ENCODE measurements around the gene ERG28. TPM values are rescaled to one million over a fixed set of nuclear protein-coding genes. Genes with fewer than 3 reads are reported as not detected.

Gene ERG28
- total RNA-seq, 1 donor: 7.2 TPM

DNA sequence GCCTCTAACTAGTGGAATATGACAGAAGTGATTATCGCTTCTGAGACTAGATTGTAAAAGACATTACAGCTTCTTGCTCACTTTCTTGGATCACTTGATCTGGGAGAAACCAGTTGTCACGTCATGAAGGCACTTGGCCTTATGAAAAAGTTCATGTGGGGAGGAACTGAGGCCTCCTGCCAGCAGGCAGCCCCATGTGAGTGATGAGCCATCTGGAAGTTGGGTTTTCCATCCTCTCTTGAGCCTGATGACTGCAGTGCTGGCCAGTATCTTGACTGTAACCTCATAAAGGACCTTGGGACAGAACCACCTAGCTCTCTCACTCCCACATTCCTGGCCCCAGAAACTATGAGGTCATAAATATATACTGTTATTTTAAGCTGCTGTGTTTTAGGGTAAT lies 28.3 kb upstream of the ERG28 start:
- no peaks in the 10 kb centered on the region for H4K20me1 ChIP-seq (ENCODE audit: insufficient read depth, low read length)
- H2AFZ ChIP-seq (ENCODE audit: low read length): no peak overlapping the region
- no peaks in the 10 kb centered on the region for H3K4me1 ChIP-seq (ENCODE audit: insufficient read depth, low read length)
- DNase-seq (ENCODE audit: insufficient read length, low spot score, missing footprints): no peak
- no peaks in the 10 kb centered on the region for H3K9me3 ChIP-seq (ENCODE audit: low read depth, low read length)
- H3K27ac ChIP-seq (ENCODE audit: low read depth, low read length): peak overlapping the region; percentile 15
- H3K27me3 ChIP-seq (ENCODE audit: insufficient read depth, low read length): no peaks in the 10 kb centered on the region
- H3K4me2 ChIP-seq (ENCODE audit: insufficient read depth, low read length): no peak overlapping the region
- no peak overlapping the region for H3K4me3 ChIP-seq (ENCODE audit: insufficient read depth, low read length)
- no peak for TF ChIP-seq CTCF (IDR thresholded peaks at IDR 0.05; ENCODE audit: extremely low read depth, low read depth, low read length)
- H3K36me3 ChIP-seq (ENCODE audit: insufficient read depth, low read length): peaks cover 20% of the 10 kb centered on the region
- no peaks in the 10 kb centered on the region for H3K79me2 ChIP-seq (ENCODE audit: insufficient read depth, low read length)

- Histone ChIP-seq H3K4me1 (ENCODE audit: insufficient read depth, low read length) (no peaks in the 10 kb centered on the region), H3K79me2 (ENCODE audit: insufficient read depth, low read length) (no peaks in the 10 kb centered on the region), H2AFZ (ENCODE audit: low read length) (no peak overlapping the region), H3K27me3 (ENCODE audit: insufficient read depth, low read length) (no peaks in the 10 kb centered on the region), H3K4me2 (ENCODE audit: insufficient read depth, low read length) (no peak overlapping the region), H3K9me3 (ENCODE audit: low read depth, low read length) (no peaks in the 10 kb centered on the region), H3K4me3 (ENCODE audit: insufficient read depth, low read length) (no peak overlapping the region), H4K20me1 (ENCODE audit: insufficient read depth, low read length) (no peaks in the 10 kb centered on the region), H3K36me3 (ENCODE audit: insufficient read depth, low read length) (peaks cover 22% of the 10 kb centered on the region), H3K27ac (ENCODE audit: low read depth, low read length) (no peak overlapping the region)
- DNase-seq (ENCODE audit: insufficient read length, low spot score, missing footprints): no peak
- no peak for TF ChIP-seq CTCF (IDR thresholded peaks at IDR 0.05; ENCODE audit: extremely low read depth, low read depth, low read length)
Measured at GRCh38 chr14:75685910-75686309, 25.2 kb upstream of the ERG28 start.

- no peak for DNase-seq (ENCODE audit: insufficient read length, low spot score, missing footprints)
- no peak overlapping the region for H3K4me2 ChIP-seq (ENCODE audit: insufficient read depth, low read length)
- no peak overlapping the region for H3K4me3 ChIP-seq (ENCODE audit: insufficient read depth, low read length)
- H3K36me3 ChIP-seq (ENCODE audit: insufficient read depth, low read length): no peaks in the 10 kb centered on the region
- H3K27me3 ChIP-seq (ENCODE audit: insufficient read depth, low read length): no peaks in the 10 kb centered on the region
- H3K9me3 ChIP-seq (ENCODE audit: low read depth, low read length): no peaks in the 10 kb centered on the region
- no peak overlapping the region for H2AFZ ChIP-seq (ENCODE audit: low read length)
- no peak overlapping the region for H3K27ac ChIP-seq (ENCODE audit: low read depth, low read length)
- peak; percentile 27 for TF ChIP-seq CTCF (IDR thresholded peaks at IDR 0.05; ENCODE audit: extremely low read depth, low read depth, low read length)
- H3K4me1 ChIP-seq (ENCODE audit: insufficient read depth, low read length): no peaks in the 10 kb centered on the region
- H3K79me2 ChIP-seq (ENCODE audit: insufficient read depth, low read length): peaks cover 5% of the 10 kb centered on the region
- H4K20me1 ChIP-seq (ENCODE audit: insufficient read depth, low read length): no peaks in the 10 kb centered on the region
Measured at GRCh38 chr14:75675265-75675960, 14.7 kb upstream of the ERG28 start.

GRCh38 chr14:75673345-75674035 lies 12.8 kb upstream of the ERG28 start:
- H3K36me3 ChIP-seq (ENCODE audit: insufficient read depth, low read length): peaks cover 12% of the 10 kb centered on the region
- peaks cover 5% of the 10 kb centered on the region for H3K79me2 ChIP-seq (ENCODE audit: insufficient read depth, low read length)
- no peaks in the 10 kb centered on the region for H3K4me1 ChIP-seq (ENCODE audit: insufficient read depth, low read length)
- H3K27ac ChIP-seq (ENCODE audit: low read depth, low read length): no peak overlapping the region
- no peak for DNase-seq (ENCODE audit: insufficient read length, low spot score, missing footprints)
- H3K4me3 ChIP-seq (ENCODE audit: insufficient read depth, low read length): no peak overlapping the region
- no peaks in the 10 kb centered on the region for H4K20me1 ChIP-seq (ENCODE audit: insufficient read depth, low read length)
- H3K9me3 ChIP-seq (ENCODE audit: low read depth, low read length): no peaks in the 10 kb centered on the region
- TF ChIP-seq CTCF (IDR thresholded peaks at IDR 0.05; ENCODE audit: extremely low read depth, low read depth, low read length): no peak
- H3K27me3 ChIP-seq (ENCODE audit: insufficient read depth, low read length): no peaks in the 10 kb centered on the region
- H2AFZ ChIP-seq (ENCODE audit: low read length): no peak overlapping the region
- no peak overlapping the region for H3K4me2 ChIP-seq (ENCODE audit: insufficient read depth, low read length)
